HepG2 (cell line): ENCODE data around the gene GNAS. TPM values are rescaled to one million over a fixed set of nuclear protein-coding genes. Genes with fewer than 3 reads are reported as not detected.
A peak's percentile ranks its signal among the peaks of the same experiment; 100 is the strongest.

Source experiments
- ATAC-seq: fragments of 200-7000 bp; cut with Tn5 transposase; 3 replicates; pipeline ENCODE4 v1.9.1; 2020; ENCODE audit warnings: mild to moderate bottlenecking, moderate library complexity
- BruUV-seq: library from RNA; stranded (reverse); fragments of 400-500 nt; replicated peaks from 2 replicates; lab custom pipeline; 2021; lab: Mats Ljungman, UMichigan
- CTCF ChIA-PET: fragments of 300-600 bp; formaldehyde crosslinking; extraction: SDS; loops from one replicate; lab custom pipeline; 2021; ENCODE audit warnings: low total read pairs, inconsistent platforms, low intra/inter-chr PET ratio; lab: Yijun Ruan, JAX
- POLR2A ChIA-PET: fragments of 350-600 bp; sonication (Branson Sonifier 250); formaldehyde crosslinking; loops from one replicate; lab custom pipeline; 2020; ENCODE audit warnings: antibody characterized with exemption, inconsistent platforms; lab: Yijun Ruan, JAX
- DNase-seq: peaks from one replicate; pipeline ENCODE4 v3.0.0-alpha.2; 2015; ENCODE audit warnings: low spot score
- FAIRE-seq: peaks from 3 replicates; lab custom pipeline; 2011; peaks lifted over from hg19 to GRCh38; lab: Jason Lieb, UNC
- H2AFZ ChIP-seq: one replicate; pipeline ENCODE4 v1.6.1; 2011; ENCODE audit warnings: low read length, inconsistent platforms
- H3K27ac ChIP-seq: fragments of 300-600 bp; 3 replicates; pipeline ENCODE4 v1.8.0; 2011; ENCODE audit warnings: mixed run types, mild to moderate bottlenecking, mixed read lengths, low read length, inconsistent platforms; ENCODE audit not compliant: insufficient read depth; ENCODE audit errors: extremely low read length
- H3K27me3 ChIP-seq, 2 experiments: fragments of 200-600 bp in 1 of 2; 2 replicates in 1 of 2; 3 replicates in 1 of 2; pipeline versions ENCODE4 v1.6.0 to v1.8.0; 2011; ENCODE audit warnings: low read length in 2 of 2, mild to moderate bottlenecking in 2 of 2, moderate library complexity in 2 of 2, inconsistent platforms in 1 of 2; ENCODE audit not compliant: insufficient read depth in 2 of 2, control insufficient read depth in 1 of 2
- H3K36me3 ChIP-seq, 2 experiments: fragments of 200-600 bp in 1 of 2; replicated peaks in 1 of 2; 2 replicates in 1 of 2; 3 replicates in 1 of 2; pipeline versions ENCODE4 v1.5.1 to v1.8.0; 2011; ENCODE audit warnings: low read length in 2 of 2, inconsistent platforms in 1 of 2; ENCODE audit not compliant: insufficient read depth in 2 of 2, control insufficient read depth in 1 of 2
- H3K4me1 ChIP-seq: 2 replicates; pipeline ENCODE4 v1.5.1; 2012; ENCODE audit warnings: low read length, inconsistent platforms; ENCODE audit not compliant: insufficient read depth
- H3K4me2 ChIP-seq: 2 replicates; pipeline ENCODE4 v1.6.0; 2011; ENCODE audit warnings: low read depth, low read length, inconsistent platforms
- H3K4me3 ChIP-seq, 3 experiments: fragments of 200-600 bp in 1 of 3; sonication (generic), shearing (Covaris generic) in 1 of 3; replicated peaks in 1 of 3; 2 replicates each; pipeline ENCODE4 v1.5.1; 2011 to 2016; ENCODE audit warnings: low read length in 3 of 3, inconsistent platforms in 2 of 3, low read depth in 2 of 3, mild to moderate bottlenecking in 2 of 3, control low read depth in 1 of 3, mixed read lengths in 1 of 3; ENCODE audit not compliant: insufficient read depth in 1 of 3
- H3K79me2 ChIP-seq: one replicate; pipeline ENCODE4 v1.6.1; 2011; ENCODE audit warnings: low read length, inconsistent platforms; ENCODE audit not compliant: insufficient read depth
- H3K9ac ChIP-seq: 2 replicates; pipeline ENCODE4 v1.6.0; 2011; ENCODE audit warnings: mild to moderate bottlenecking, low read depth, low read length, inconsistent platforms; ENCODE audit not compliant: insufficient read depth
- H3K9me3 ChIP-seq: 2 replicates; pipeline ENCODE4 v1.5.1; 2012; ENCODE audit warnings: mild to moderate bottlenecking, low read length
- H4K20me1 ChIP-seq: 2 replicates; pipeline ENCODE4 v1.6.0; 2011; ENCODE audit warnings: inconsistent platforms, mild to moderate bottlenecking, low read length, moderate library complexity; ENCODE audit not compliant: insufficient read depth
- BRCA1 ChIP-seq: sonication (generic); formaldehyde crosslinking; IDR thresholded peaks from 2 replicates; pipeline ENCODE4 v1.4.0; 2020; ENCODE audit warnings: missing genetic modification reagents
- CEBPB ChIP-seq: IDR thresholded peaks from 2 replicates; pipeline ENCODE4 v1.6.1; 2011; ENCODE audit warnings: low read depth, low read length, improper control_type of control experiment, borderline replicate concordance
- FOXP4 ChIP-seq: sonication (generic); formaldehyde crosslinking; IDR thresholded peaks from 2 replicates; pipeline ENCODE4 v1.4.0; 2020; ENCODE audit warnings: missing genetic modification reagents
- GATA4 ChIP-seq: sonication (generic); IDR thresholded peaks from 2 replicates; pipeline ENCODE4 v1.6.1; 2016; ENCODE audit warnings: antibody characterized with exemption, low read depth, borderline replicate concordance
- HMG20B ChIP-seq: conservative IDR thresholded peaks from 2 replicates; pipeline ENCODE4 v1.6.1; 2016; ENCODE audit warnings: missing genetic modification reagents, missing compliant biosample characterization
- HOXA3 ChIP-seq: sonication (generic); formaldehyde crosslinking; IDR thresholded peaks from 2 replicates; pipeline ENCODE4 v1.5.0; 2020; ENCODE audit warnings: missing genetic modification reagents
- MAFF ChIP-seq: IDR thresholded peaks from 2 replicates; pipeline ENCODE4 v1.6.1; 2011; ENCODE audit warnings: low read depth, low read length, improper control_type of control experiment
- MAFK ChIP-seq, 2 experiments: IDR thresholded peaks in 1 of 2; conservative IDR thresholded peaks in 1 of 2; 2 replicates each; pipeline ENCODE4 v1.6.1; 2011; ENCODE audit warnings: improper control_type of control experiment in 2 of 2, low read length in 2 of 2
- NFE2L1 ChIP-seq: sonication (generic); formaldehyde crosslinking; IDR thresholded peaks from 2 replicates; pipeline ENCODE4 v1.4.0; 2020; ENCODE audit warnings: missing genetic modification reagents, mild to moderate bottlenecking, borderline replicate concordance
- NR1H2 ChIP-seq: sonication (generic); formaldehyde crosslinking; IDR thresholded peaks from 2 replicates; pipeline ENCODE4 v1.8.1; 2022; ENCODE audit warnings: low read depth, missing genetic modification reagents, borderline replicate concordance
- POLR2AphosphoS5 ChIP-seq: IDR thresholded peaks from 2 replicates; pipeline ENCODE4 v1.6.1; 2012; ENCODE audit warnings: low read depth, low read length
- RORA ChIP-seq: sonication (generic); formaldehyde crosslinking; IDR thresholded peaks from 2 replicates; pipeline ENCODE4 v1.5.0; 2020; ENCODE audit warnings: mild to moderate bottlenecking, missing genetic modification reagents, moderate library complexity
- SMC3 ChIP-seq: IDR thresholded peaks from 2 replicates; pipeline ENCODE4 v1.6.1; 2011; ENCODE audit warnings: low read length, improper control_type of control experiment
- TBX3 ChIP-seq: fragments of 450-650 bp; IDR thresholded peaks from 2 replicates; pipeline ENCODE4 v1.6.1; 2017; ENCODE audit warnings: antibody characterized with exemption, mild to moderate bottlenecking, inconsistent platforms, borderline replicate concordance
- ZC3H13 ChIP-seq: sonication (generic); formaldehyde crosslinking; IDR thresholded peaks from 2 replicates; pipeline ENCODE4 v1.8.1; 2023; ENCODE audit warnings: mild to moderate bottlenecking, missing genetic modification reagents, moderate library complexity
- ZNF317 ChIP-seq: sonication (generic); formaldehyde crosslinking; IDR thresholded peaks from 2 replicates; pipeline ENCODE4 v1.5.0; 2020; ENCODE audit warnings: mild to moderate bottlenecking, missing genetic modification reagents
- ZNF563 ChIP-seq: sonication (generic); formaldehyde crosslinking; IDR thresholded peaks from 2 replicates; pipeline ENCODE4 v1.8.0; 2022; ENCODE audit warnings: mild to moderate bottlenecking, moderate library complexity, missing genetic modification reagents
- ZNF607 ChIP-seq: sonication (generic); formaldehyde crosslinking; IDR thresholded peaks from 2 replicates; pipeline ENCODE4 v1.5.1; 2020; ENCODE audit warnings: missing genetic modification reagents, mild to moderate bottlenecking, borderline replicate concordance
- WGBS: methylation state at CpG from one replicate; pipeline ENCODE4 v1.1.6; 2017; ENCODE audit warnings: low lambda C conversion rate; 5-methylcytosine and 5-hydroxymethylcytosine counted together
- in situ Hi-C: cut with HindIII; loops from 2 replicates; pipeline ENCODE4 v1.10.0; 2017; ENCODE audit warnings: low pct_unique_long_range_greater_than_20kb; ENCODE audit not compliant: extremely low pct_ligation_motif_present
- intact Hi-C: fragments of 100-400 bp; cut with micrococcal nuclease; formaldehyde crosslinking; loops from one replicate; pipeline ENCODE4 v1.10.0; 2022; ENCODE audit not compliant: unreplicated experiment
- polyA plus RNA-seq, 8 experiments: library from polyadenylated mRNA; depleted of rRNA in 3 of 8; stranded (reverse) in 7 of 8; unstranded in 1 of 8; fragments of >200 nt; fragmentation: Illumina TruSeq in 4 of 8; extraction: Trizol in 4 of 8; gene quantifications; 2 replicates each; pipeline versions ENCODE4 v1.2.1 to v1.2.3, GENCODE V29; 2011 to 2016; ENCODE audit warnings: low read depth in 4 of 8, missing spikeins in 1 of 8, mixed read lengths in 1 of 8; ENCODE audit not compliant: insufficient read depth in 1 of 8
- total RNA-seq, 5 experiments: library from RNA; depleted of rRNA; stranded (reverse); fragments of >200 nt; fragmentation: Illumina TruSeq; extraction: Trizol; gene quantifications; 2 replicates each; pipeline ENCODE4 v1.2.3, GENCODE V29; 2016; ENCODE audit warnings: low read depth in 1 of 5
- TF ChIP-seq, protein P1 (sequence below): sonication (generic); formaldehyde crosslinking; IDR thresholded peaks from 2 replicates; pipeline ENCODE4 v1.4.0; 2020; ENCODE audit warnings: missing genetic modification reagents
- TF ChIP-seq, protein P2 (sequence below): IDR thresholded peaks from 2 replicates; pipeline ENCODE4 v1.6.1; 2016; ENCODE audit warnings: missing biosample characterization, missing genetic modification reagents, low read depth

The GNAS gene
- total and polyA plus RNA-seq, 2 of the 13 experiments (the other 11 are each of a cell fraction or from before 2014, with no cell fraction given), result 407 to 1,008 TPM

GRCh38 chr20:58950603-58951002, 98.1 kb downstream of the GNAS start:
- peak; percentile 44; the same call in 1 of the 3 replicates for ATAC-seq
- H3K79me2 ChIP-seq, result no peaks in the 10 kb centered on the region
- H4K20me1 ChIP-seq, result no peaks in the 10 kb centered on the region
- POLR2A ChIA-PET, result no interaction called here
- intact Hi-C loops, result no loop called here
- in situ Hi-C loops, result no loop called here
- no peaks in the 10 kb centered on the region for H3K36me3 ChIP-seq
- H3K9ac ChIP-seq, result no peak overlapping the region
- 31% methylated on average over 5 of the region's 5 CpGs for WGBS
- no peak overlapping the region for H2AFZ ChIP-seq
- no peak overlapping the region for H3K4me3 ChIP-seq
- DNase-seq, result no peak
- FAIRE-seq, result no peak
- no peak overlapping the region for H3K27ac ChIP-seq
- CTCF ChIA-PET, result no interaction called here
- H3K4me1 ChIP-seq, result no peaks in the 10 kb centered on the region
- peaks cover 0 to 24% of the 10 kb centered on the region in 2 experiments; a peak in 3 of 5 replicates for H3K27me3 ChIP-seq
- no peaks in the 10 kb centered on the region for H3K9me3 ChIP-seq
- no peak overlapping the region for H3K4me2 ChIP-seq
- no TSS peak for BruUV-seq
- no peak for TF ChIP-seq GATA4
- 0 out of 2 replicates have a peak, but pooled peaks have one; percentile 31 for TF ChIP-seq CEBPB
- TF ChIP-seq, protein P1, sequence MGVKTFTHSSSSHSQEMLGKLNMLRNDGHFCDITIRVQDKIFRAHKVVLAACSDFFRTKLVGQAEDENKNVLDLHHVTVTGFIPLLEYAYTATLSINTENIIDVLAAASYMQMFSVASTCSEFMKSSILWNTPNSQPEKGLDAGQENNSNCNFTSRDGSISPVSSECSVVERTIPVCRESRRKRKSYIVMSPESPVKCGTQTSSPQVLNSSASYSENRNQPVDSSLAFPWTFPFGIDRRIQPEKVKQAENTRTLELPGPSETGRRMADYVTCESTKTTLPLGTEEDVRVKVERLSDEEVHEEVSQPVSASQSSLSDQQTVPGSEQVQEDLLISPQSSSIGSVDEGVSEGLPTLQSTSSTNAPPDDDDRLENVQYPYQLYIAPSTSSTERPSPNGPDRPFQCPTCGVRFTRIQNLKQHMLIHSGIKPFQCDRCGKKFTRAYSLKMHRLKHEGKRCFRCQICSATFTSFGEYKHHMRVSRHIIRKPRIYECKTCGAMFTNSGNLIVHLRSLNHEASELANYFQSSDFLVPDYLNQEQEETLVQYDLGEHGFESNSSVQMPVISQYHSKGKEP (CRISPR knock-in tag), result no peak
- peak; percentile 95 for TF ChIP-seq MAFF
- TF ChIP-seq FOXP4, result peak; percentile 71
- TF ChIP-seq MAFK (conservative IDR thresholded peaks at IDR 0.05 in 1 of 2, IDR thresholded peaks at IDR 0.05 in 1 of 2; ENCODE audit: low read length in 2 of 2), result peak; percentile 97 to 98
- TF ChIP-seq, protein P2, sequence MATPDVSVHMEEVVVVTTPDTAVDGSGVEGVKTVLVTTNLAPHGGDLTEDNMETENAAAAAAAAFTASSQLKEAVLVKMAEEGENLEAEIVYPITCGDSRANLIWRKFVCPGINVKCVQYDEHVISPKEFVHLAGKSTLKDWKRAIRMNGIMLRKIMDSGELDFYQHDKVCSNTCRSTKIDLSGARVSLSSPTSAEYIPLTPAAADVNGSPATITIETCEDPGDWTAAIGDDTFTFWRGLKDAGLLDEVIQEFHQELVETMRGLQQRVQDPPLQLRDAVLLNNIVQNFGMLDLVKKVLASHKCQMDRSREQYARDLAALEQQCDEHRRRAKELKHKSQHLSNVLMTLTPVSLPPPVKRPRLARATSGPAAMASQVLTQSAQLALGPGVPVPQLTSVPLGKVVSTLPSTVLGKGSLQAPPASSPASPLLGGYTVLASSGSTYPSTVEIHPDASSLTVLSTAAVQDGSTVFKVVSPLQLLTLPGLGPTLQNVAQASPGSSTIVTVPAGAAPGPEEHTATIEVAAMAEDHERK (CRISPR knock-in tag), result no peak
- no peak for TF ChIP-seq ZNF607
- 0 out of 2 replicates have a peak, but pooled peaks have one; percentile 9 for TF ChIP-seq SMC3
- TF ChIP-seq RORA, result 0 out of 2 replicates have a peak, but pooled peaks have one; percentile 53
- TF ChIP-seq TBX3, result no peak
- TF ChIP-seq ZNF317 (CRISPR knock-in tag), result no peak
- TF ChIP-seq ZNF563, result no peak
- no peak for TF ChIP-seq NR1H2 (CRISPR knock-in tag)
- no peak for TF ChIP-seq POLR2AphosphoS5
- TF ChIP-seq BRCA1 (CRISPR knock-in tag), result 0 out of 2 replicates have a peak, but pooled peaks have one; percentile 33
- TF ChIP-seq HMG20B, result no peak
- no peak for TF ChIP-seq ZC3H13 (CRISPR knock-in tag)
- no peak for TF ChIP-seq HOXA3 (CRISPR knock-in tag)
- TF ChIP-seq NFE2L1 (CRISPR knock-in tag), result no peak
